Gastrocnemius medialis (tissue), 4 donors: ENCODE data around the gene WDR5. TPM values are rescaled to one million over a fixed set of nuclear protein-coding genes. Genes with fewer than 3 reads are reported as not detected.

ENCODE experiments used
- ATAC-seq, 2 donors: fragments of 150-250 bp; one replicate each; pipeline ENCODE4 v1.9.1; 2016
- DNase-seq, 2 donors: peaks; one replicate each; pipeline ENCODE4 v3.0.0-alpha.2; 2019
- H3K27ac ChIP-seq, 4 donors: fragments of 200-600 bp; sonication (generic); 1 replicate in 1 of 4; 2 replicates in 3 of 4; pipeline ENCODE4 v1.5.1; 2016 to 2018; ENCODE audit warnings: mild to moderate bottlenecking in 2 of 4, moderate library complexity in 1 of 4
- H3K27me3 ChIP-seq, 3 donors: fragments of 200-600 bp; sonication (generic) in 2 of 3; 1 replicate in 1 of 3; 2 replicates in 2 of 3; pipeline versions ENCODE4 v1.5.1 to v1.6.0; 2016 to 2019; ENCODE audit warnings: mild to moderate bottlenecking in 1 of 3, moderate library complexity in 1 of 3
- H3K36me3 ChIP-seq, 2 donors: fragments of 200-600 bp; sonication (generic) in 1 of 2; one replicate each; pipeline ENCODE4 v1.5.1; 2017 to 2018
- H3K4me1 ChIP-seq, 2 donors: fragments of 200-600 bp; sonication (generic) in 1 of 2; one replicate each; pipeline ENCODE4 v1.5.1; 2016 to 2017; ENCODE audit warnings: mild to moderate bottlenecking in 2 of 2
- H3K4me3 ChIP-seq, 4 donors: fragments of 200-600 bp; sonication (generic) in 3 of 4; 1 replicate in 1 of 4; 2 replicates in 3 of 4; pipeline ENCODE4 v1.5.1; 2016 to 2019; ENCODE audit warnings: mild to moderate bottlenecking in 2 of 4
- H3K9me3 ChIP-seq, 3 donors: fragments of 200-600 bp; sonication (generic) in 2 of 3; 1 replicate in 1 of 3; 2 replicates in 2 of 3; pipeline ENCODE4 v1.5.1; 2016 to 2019
- CTCF ChIP-seq, 5 experiments: fragments of 450-650 bp in 3 of 5; fragments of 200-600 bp in 2 of 5; sonication (generic) in 2 of 5; IDR thresholded peaks in 4 of 5; conservative IDR thresholded peaks in 1 of 5; 1 replicate in 4 of 5; 2 replicates in 1 of 5; pipeline ENCODE4 v1.5.1; 2016 to 2019; ENCODE audit warnings: antibody characterized with exemption in 5 of 5, mild to moderate bottlenecking in 3 of 5, moderate library complexity in 3 of 5
- POLR2A ChIP-seq, 2 donors: fragments of 450-650 bp; IDR thresholded peaks; one replicate each; pipeline ENCODE4 v1.6.1; 2017; ENCODE audit warnings: antibody characterized with exemption in 2 of 2, mild to moderate bottlenecking in 2 of 2, moderate library complexity in 2 of 2
- in situ Hi-C, 4 donors: fragments of 200-750 bp; cut with MboI; loops; one replicate each; pipeline versions ENCODE4 v1.15.0 to v1.8.0; 2017; ENCODE audit warnings: low sequenced_read_pairs in 4 of 4
- intact Hi-C: fragments of 100-400 bp; cut with DNase I; formaldehyde crosslinking; loops from one replicate; pipeline ENCODE4 v1.15.1; 2023; ENCODE audit warnings: low total_unique reads
- total RNA-seq, 4 donors: library from RNA; depleted of rRNA; stranded (reverse); fragments of >200 nt; gene quantifications; one replicate each; pipeline versions ENCODE4 v1.1.0 to v1.2.3, GENCODE V29; 2016

The WDR5 gene
- total RNA-seq, 4 donors from 2014 or later: 19.8 to 39.3 (median 31.9) TPM

- H3K36me3 ChIP-seq: peaks cover 0 to 41% of the 10 kb centered on the region in 2 donors
Observed at GRCh38 chr9:134159566-134160245, 23.8 kb downstream of the WDR5 start.

GRCh38 chr9:134161647-134162046 lies 25.8 kb downstream of the WDR5 start:
- intact Hi-C loops: loop anchor here (10.0 kb wide), 1 partner anchor 573 kb away; no protein-coding TSS in a partner anchor
- Histone ChIP-seq H3K36me3 (peaks cover 0 to 22% of the 10 kb centered on the region in 2 donors), H3K4me1 (peaks cover 4 to 10% of the 10 kb centered on the region in 2 donors), H3K4me3 (no peak overlapping the region), H3K9me3 (no peaks in the 10 kb centered on the region), H3K27ac (no peak overlapping the region), H3K27me3 (no peaks in the 10 kb centered on the region)
- no peak for DNase-seq
- in situ Hi-C loops: loop anchor here in 2 of 4 donors (10.0 kb wide), 2 partner anchors 163 to 283 kb away; partner anchors contain the start of gene RXRA (in 1 of the 2)
- TF ChIP-seq POLR2A (IDR thresholded peaks at IDR 0.05) (no peak), CTCF (IDR thresholded peaks at IDR 0.05 in 4 of 5, conservative IDR thresholded peaks at IDR 0.05 in 1 of 5) (no peak)
- ATAC-seq: no peak

More at GRCh38 chr9:134159566-134160245, 23.8 kb downstream of the WDR5 start:
- TF ChIP-seq POLR2A (IDR thresholded peaks at IDR 0.05): no peak
- TF ChIP-seq CTCF (IDR thresholded peaks at IDR 0.05 in 4 of 5, conservative IDR thresholded peaks at IDR 0.05 in 1 of 5): no peak
- ATAC-seq (no peak), DNase-seq (no peak)
- Histone ChIP-seq H3K4me3 (no peak overlapping the region), H3K4me1 (peaks cover 4 to 10% of the 10 kb centered on the region in 2 donors), H3K27me3 (no peaks in the 10 kb centered on the region), H3K27ac (no peak overlapping the region), H3K9me3 (no peaks in the 10 kb centered on the region)
- in situ Hi-C loops: loop anchor here in 2 of 4 donors (10.0 kb wide), 2 partner anchors 165 to 285 kb away; partner anchors contain the start of gene RXRA (in 1 of the 2)
- intact Hi-C loops: loop anchor here (10.0 kb wide), 1 partner anchor 575 kb away; no protein-coding TSS in a partner anchor

GRCh38 chr9:134162212-134162775 lies 26.4 kb downstream of the WDR5 start:
- in situ Hi-C loops (loop anchor here in 2 of 4 donors (10.0 kb wide), 2 partner anchors 163 to 283 kb away; partner anchors contain the start of gene RXRA (in 1 of the 2)), intact Hi-C loops (loop anchor here (10.0 kb wide), 1 partner anchor 573 kb away; no protein-coding TSS in a partner anchor)
- H3K9me3 ChIP-seq: no peaks in the 10 kb centered on the region
- DNase-seq (no peak), ATAC-seq (no peak)
- no peak overlapping the region for H3K27ac ChIP-seq
- H3K36me3 ChIP-seq: peaks cover 0 to 15% of the 10 kb centered on the region in 2 donors
- H3K4me3 ChIP-seq: no peak overlapping the region
- H3K4me1 ChIP-seq: peaks cover 4 to 10% of the 10 kb centered on the region in 2 donors
- TF ChIP-seq POLR2A (IDR thresholded peaks at IDR 0.05): no peak
- TF ChIP-seq CTCF (IDR thresholded peaks at IDR 0.05 in 4 of 5, conservative IDR thresholded peaks at IDR 0.05 in 1 of 5): no peak
- H3K27me3 ChIP-seq: no peaks in the 10 kb centered on the region

- TF ChIP-seq CTCF (IDR thresholded peaks at IDR 0.05 in 4 of 5, conservative IDR thresholded peaks at IDR 0.05 in 1 of 5): no peak
- no peak for TF ChIP-seq POLR2A (IDR thresholded peaks at IDR 0.05)
- in situ Hi-C loops (loop anchor here in 2 of 4 donors (10.0 kb wide), 2 partner anchors 162 to 282 kb away; partner anchors contain the start of gene RXRA (in 1 of the 2)), intact Hi-C loops (loop anchor here (1.0 to 10.0 kb wide), 2 partner anchors 27 to 572 kb away; partner anchors contain the start of gene WDR5)
- DNase-seq: no peak
- no peak overlapping the region for H3K27ac ChIP-seq
- peaks cover 0 to 9% of the 10 kb centered on the region in 2 donors for H3K36me3 ChIP-seq
- no peak for ATAC-seq
- no peak overlapping the region for H3K4me3 ChIP-seq
- no peaks in the 10 kb centered on the region for H3K9me3 ChIP-seq
- H3K27me3 ChIP-seq: no peaks in the 10 kb centered on the region
- H3K4me1 ChIP-seq: peaks cover 4 to 10% of the 10 kb centered on the region in 2 donors
Observed at GRCh38 chr9:134162926-134163370, 27.1 kb downstream of the WDR5 start.
